ENCODE data around the gene GBF1.

The GBF1 gene

DNA sequence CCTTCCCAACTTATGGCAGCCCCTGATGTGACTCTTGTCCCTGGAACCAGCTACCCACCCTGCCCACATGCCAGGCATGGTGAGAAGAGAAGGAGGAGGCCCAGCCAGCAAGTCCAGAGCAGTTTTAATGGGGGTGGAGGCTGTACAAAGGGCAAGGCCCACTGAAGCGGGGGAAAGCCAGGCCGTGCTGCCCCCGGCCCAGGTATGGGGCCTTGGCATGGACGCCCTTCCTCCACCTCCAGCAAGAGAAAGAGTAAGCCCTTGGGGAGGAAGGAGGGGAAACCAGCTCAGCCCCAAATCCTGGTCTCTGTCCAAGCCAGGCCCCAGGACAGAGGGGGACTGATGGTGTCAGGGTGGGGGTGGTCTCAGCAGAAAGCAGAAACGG is 157.2 kb downstream of the GBF1 start:
- Histone ChIP-seq H3K9ac (no peak overlapping the region), H3K27ac (no peak overlapping the region), H3K79me2 (no peaks in the 10 kb centered on the region), H3K27me3 (ENCODE audit: control insufficient read depth, insufficient read depth, low read length) (no peaks in the 10 kb centered on the region), H2AFZ (no peak overlapping the region), H3K9me3 (ENCODE audit: control insufficient read depth, low read length) (no peaks in the 10 kb centered on the region), H3K4me1 (peaks cover 7% of the 10 kb centered on the region), H3K36me3 (ENCODE audit: control insufficient read depth, insufficient read depth, low read length) (no peaks in the 10 kb centered on the region), H3K4me3 (ENCODE audit: low read depth, low read length) (no peak overlapping the region), H3K4me2 (ENCODE audit: low read length) (no peak overlapping the region)
- TF ChIP-seq, protein P1, sequence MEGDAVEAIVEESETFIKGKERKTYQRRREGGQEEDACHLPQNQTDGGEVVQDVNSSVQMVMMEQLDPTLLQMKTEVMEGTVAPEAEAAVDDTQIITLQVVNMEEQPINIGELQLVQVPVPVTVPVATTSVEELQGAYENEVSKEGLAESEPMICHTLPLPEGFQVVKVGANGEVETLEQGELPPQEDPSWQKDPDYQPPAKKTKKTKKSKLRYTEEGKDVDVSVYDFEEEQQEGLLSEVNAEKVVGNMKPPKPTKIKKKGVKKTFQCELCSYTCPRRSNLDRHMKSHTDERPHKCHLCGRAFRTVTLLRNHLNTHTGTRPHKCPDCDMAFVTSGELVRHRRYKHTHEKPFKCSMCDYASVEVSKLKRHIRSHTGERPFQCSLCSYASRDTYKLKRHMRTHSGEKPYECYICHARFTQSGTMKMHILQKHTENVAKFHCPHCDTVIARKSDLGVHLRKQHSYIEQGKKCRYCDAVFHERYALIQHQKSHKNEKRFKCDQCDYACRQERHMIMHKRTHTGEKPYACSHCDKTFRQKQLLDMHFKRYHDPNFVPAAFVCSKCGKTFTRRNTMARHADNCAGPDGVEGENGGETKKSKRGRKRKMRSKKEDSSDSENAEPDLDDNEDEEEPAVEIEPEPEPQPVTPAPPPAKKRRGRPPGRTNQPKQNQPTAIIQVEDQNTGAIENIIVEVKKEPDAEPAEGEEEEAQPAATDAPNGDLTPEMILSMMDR (IDR thresholded peaks at IDR 0.05): no peak

DNA sequence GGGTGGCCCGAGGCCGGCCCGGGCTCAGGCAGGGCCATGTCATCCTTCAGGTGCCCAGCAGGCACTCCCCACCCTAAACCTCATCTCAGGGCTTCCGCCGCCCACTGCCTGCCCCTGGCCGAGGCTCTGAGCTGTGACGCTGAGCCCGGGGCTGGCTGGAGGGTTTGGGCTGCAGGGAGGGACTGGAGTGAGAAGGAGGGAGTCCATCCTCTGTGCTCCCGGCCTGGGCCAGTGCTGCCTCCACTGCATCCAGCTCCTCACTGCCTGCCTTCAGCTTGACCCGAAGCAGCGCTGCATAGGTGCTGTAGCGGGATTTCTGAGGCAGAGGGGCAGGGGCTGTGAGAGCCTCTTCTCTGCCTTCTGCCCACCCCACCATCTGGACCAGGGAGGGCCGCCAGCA is 157.8 kb downstream of the GBF1 start:
- no peak overlapping the region for H3K4me2 ChIP-seq (ENCODE audit: low read length)
- H3K9ac ChIP-seq: no peak overlapping the region
- peaks cover 9% of the 10 kb centered on the region for H3K4me1 ChIP-seq
- H3K4me3 ChIP-seq (ENCODE audit: low read depth, low read length): no peak overlapping the region
- H3K9me3 ChIP-seq (ENCODE audit: control insufficient read depth, low read length): no peaks in the 10 kb centered on the region
- H3K27me3 ChIP-seq (ENCODE audit: control insufficient read depth, insufficient read depth, low read length): no peaks in the 10 kb centered on the region
- no peak overlapping the region for H2AFZ ChIP-seq
- TF ChIP-seq, protein P1 (IDR thresholded peaks at IDR 0.05): no peak
- no peaks in the 10 kb centered on the region for H3K79me2 ChIP-seq
- peak overlapping the region; percentile 42 for H3K27ac ChIP-seq
- no peaks in the 10 kb centered on the region for H3K36me3 ChIP-seq (ENCODE audit: control insufficient read depth, insufficient read depth, low read length)

DNA sequence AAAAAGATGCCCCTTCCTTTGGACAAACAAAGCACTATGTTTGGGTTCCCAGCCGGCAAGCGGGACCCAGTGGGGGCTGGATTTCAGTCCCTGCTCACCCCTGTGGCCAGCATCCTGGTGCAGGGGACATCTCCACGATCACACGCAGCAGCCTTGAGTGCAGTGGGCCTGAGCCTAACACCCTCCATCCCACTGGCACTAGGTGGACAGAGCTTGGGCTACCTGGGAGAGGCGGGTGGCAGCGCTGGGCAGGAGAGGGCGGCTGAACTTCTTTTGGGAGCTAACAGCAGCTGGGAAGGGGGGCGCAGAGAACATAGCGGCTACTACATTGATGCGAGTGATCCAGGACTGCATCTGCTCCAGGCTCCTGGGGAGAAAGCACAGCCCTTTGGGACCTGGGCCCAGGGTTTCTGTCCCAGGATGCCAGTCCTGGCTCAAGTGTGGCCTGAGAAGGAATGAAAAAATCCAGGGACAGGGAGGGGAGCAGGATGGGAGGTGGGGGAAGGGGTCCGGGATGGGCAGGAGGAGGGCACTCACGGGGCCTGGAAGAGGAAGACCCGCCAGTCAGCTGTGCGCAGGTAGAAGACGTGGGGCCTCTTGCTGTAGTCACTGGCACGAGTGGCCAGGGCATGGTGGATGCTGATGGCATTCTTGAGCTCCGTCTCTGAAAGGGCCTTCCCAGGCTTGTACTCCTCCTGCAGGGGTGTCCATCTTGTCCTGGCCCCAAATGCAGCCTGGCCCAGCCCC is 159.2 kb downstream of the GBF1 start:
- Histone ChIP-seq H3K9ac (no peak overlapping the region), H3K27ac (peak overlapping the region; percentile 42), H3K27me3 (ENCODE audit: control insufficient read depth, insufficient read depth, low read length) (no peaks in the 10 kb centered on the region), H2AFZ (no peak overlapping the region), H3K36me3 (ENCODE audit: control insufficient read depth, insufficient read depth, low read length) (no peaks in the 10 kb centered on the region), H3K4me1 (peaks cover 12% of the 10 kb centered on the region), H3K4me3 (ENCODE audit: low read depth, low read length) (no peak overlapping the region), H3K79me2 (no peaks in the 10 kb centered on the region), H3K9me3 (ENCODE audit: control insufficient read depth, low read length) (no peaks in the 10 kb centered on the region), H3K4me2 (ENCODE audit: low read length) (no peak overlapping the region)
- TF ChIP-seq, protein P1 (IDR thresholded peaks at IDR 0.05): no peak

DNA sequence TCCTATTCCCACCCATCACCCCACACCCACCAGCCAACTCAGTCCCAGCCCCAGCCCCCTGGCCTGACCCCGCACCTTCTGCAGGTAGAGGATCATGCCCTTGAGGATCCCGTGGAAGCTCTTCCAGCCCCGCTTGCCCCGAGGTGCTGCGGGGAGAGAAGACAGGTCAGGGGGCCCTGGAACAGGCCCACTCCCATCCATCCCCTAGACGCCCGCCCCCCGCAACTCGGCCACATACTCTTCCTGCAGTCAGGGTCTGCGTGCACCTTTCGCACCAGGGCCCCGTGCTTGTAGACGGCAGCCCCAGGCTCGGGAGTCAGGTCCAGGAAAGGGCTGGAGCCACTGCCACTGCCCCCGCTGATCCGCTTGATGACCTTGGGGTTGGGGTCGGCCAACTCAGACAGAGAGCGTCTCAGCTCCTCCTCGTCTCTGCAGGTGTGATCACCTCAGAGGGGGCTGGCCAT is 159.8 kb downstream of the GBF1 start:
- TF ChIP-seq, protein P1 (IDR thresholded peaks at IDR 0.05): no peak
- Histone ChIP-seq H3K27me3 (ENCODE audit: control insufficient read depth, insufficient read depth, low read length) (no peaks in the 10 kb centered on the region), H3K27ac (no peak overlapping the region), H3K4me3 (ENCODE audit: low read depth, low read length) (no peak overlapping the region), H3K9me3 (ENCODE audit: control insufficient read depth, low read length) (no peaks in the 10 kb centered on the region), H3K4me1 (peaks cover 12% of the 10 kb centered on the region), H2AFZ (no peak overlapping the region), H3K4me2 (ENCODE audit: low read length) (no peak overlapping the region), H3K9ac (no peak overlapping the region), H3K79me2 (no peaks in the 10 kb centered on the region), H3K36me3 (ENCODE audit: control insufficient read depth, insufficient read depth, low read length) (no peaks in the 10 kb centered on the region)

DNA sequence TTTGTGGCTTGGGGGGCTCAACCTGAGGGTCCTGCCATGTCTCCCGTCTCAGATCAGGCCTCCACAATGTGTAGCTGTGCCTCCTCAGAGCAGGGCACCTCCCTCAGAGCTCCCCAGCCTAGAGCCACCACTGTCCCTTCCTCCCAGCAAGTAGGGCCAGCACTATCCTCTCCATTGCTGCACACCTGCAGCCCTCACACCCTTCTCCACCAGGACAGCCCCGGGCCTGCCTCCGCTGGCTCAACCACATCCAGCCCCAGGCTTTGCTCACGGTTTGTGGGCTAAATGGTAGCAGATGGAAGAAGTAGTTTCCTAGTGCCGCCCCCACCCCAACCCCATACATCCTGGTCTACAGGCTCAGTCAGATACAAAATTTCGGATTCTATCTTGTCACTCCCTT is 160.3 kb downstream of the GBF1 start:
- no peak overlapping the region for H2AFZ ChIP-seq
- no peak overlapping the region for H3K9ac ChIP-seq
- no peaks in the 10 kb centered on the region for H3K9me3 ChIP-seq (ENCODE audit: control insufficient read depth, low read length)
- no peak overlapping the region for H3K27ac ChIP-seq
- TF ChIP-seq, protein P1 (IDR thresholded peaks at IDR 0.05): no peak
- no peak overlapping the region for H3K4me2 ChIP-seq (ENCODE audit: low read length)
- no peaks in the 10 kb centered on the region for H3K27me3 ChIP-seq (ENCODE audit: control insufficient read depth, insufficient read depth, low read length)
- no peaks in the 10 kb centered on the region for H3K79me2 ChIP-seq
- no peaks in the 10 kb centered on the region for H3K36me3 ChIP-seq (ENCODE audit: control insufficient read depth, insufficient read depth, low read length)
- H3K4me1 ChIP-seq: peaks cover 15% of the 10 kb centered on the region
- no peak overlapping the region for H3K4me3 ChIP-seq (ENCODE audit: low read depth, low read length)
